K562 (cell line): ENCODE results near the gene KRTAP20-2. TPM values are rescaled to one million over a fixed set of nuclear protein-coding genes. Genes with fewer than 3 reads are reported as not detected.

ENCODE experiments used
- LARP7 ChIP-seq: fragments of 450-650 bp; IDR thresholded peaks from 2 replicates; pipeline ENCODE4 v1.6.1; 2016
- NFRKB ChIP-seq: fragments of 450-650 bp; IDR thresholded peaks from 2 replicates; pipeline ENCODE4 v1.6.1; 2016; ENCODE audit warnings: low read depth
- TAF9B ChIP-seq: fragments of 450-650 bp; IDR thresholded peaks from 2 replicates; pipeline ENCODE4 v1.6.1; 2018; ENCODE audit warnings: mild to moderate bottlenecking; ENCODE audit not compliant: partially characterized antibody
- TFAP4 ChIP-seq: sonication (generic); formaldehyde crosslinking; IDR thresholded peaks from 2 replicates; pipeline ENCODE4 v1.8.0; 2022; ENCODE audit warnings: missing genetic modification reagents, mild to moderate bottlenecking, moderate library complexity, borderline replicate concordance
- ZBTB26 ChIP-seq: fragments of 450-650 bp; formaldehyde crosslinking; IDR thresholded peaks from 2 replicates; pipeline ENCODE4 v1.4.0; 2022; ENCODE audit warnings: missing genetic modification characterization
- ZNF282 ChIP-seq: sonication (generic); formaldehyde crosslinking; IDR thresholded peaks from 2 replicates; pipeline ENCODE4 v1.8.1; 2023; ENCODE audit warnings: missing genetic modification reagents
- ZNF830 ChIP-seq: fragments of 250-450 bp; sonication (Bioruptor Pico); IDR thresholded peaks from 2 replicates; pipeline ENCODE4 v1.5.0; 2021; ENCODE audit warnings: mild to moderate bottlenecking
- polyA plus RNA-seq, 8 experiments: library from polyadenylated mRNA; depleted of rRNA in 4 of 8; stranded (reverse) in 5 of 8; unstranded in 3 of 8; fragments of >200 nt; fragmentation: Nextera tagmentation in 2 of 8; fragmentation: Illumina TruSeq in 1 of 8; extraction: Ambion mirVana in 2 of 8; extraction: Trizol in 1 of 8; gene quantifications; 2 replicates each; pipeline versions ENCODE4 v1.2.1 to v1.2.3, GENCODE V29; 2011 to 2014; ENCODE audit warnings: inconsistent platforms in 1 of 8, missing spikeins in 1 of 8
- total RNA-seq, 7 experiments: library from RNA; depleted of rRNA in 6 of 7; stranded (reverse); fragments of >200 nt in 6 of 7; fragmentation: Illumina TruSeq in 2 of 7; extraction: Trizol in 2 of 7; gene quantifications; 2 replicates each; pipeline versions ENCODE4 v1.2.1 to v1.2.3, GENCODE V29; 2011 to 2021; ENCODE audit warnings: low replicate concordance in 1 of 7
- TF ChIP-seq, protein P1 (sequence below): sonication (generic); formaldehyde crosslinking; IDR thresholded peaks from 2 replicates; pipeline ENCODE4 v1.8.0; 2023; ENCODE audit warnings: missing genetic modification reagents, mild to moderate bottlenecking, borderline replicate concordance
- TF ChIP-seq, protein P2 (sequence below): fragments of 200-600 bp; sonication (generic); IDR thresholded peaks from one replicate; pipeline ENCODE4 v1.6.1; 2012; ENCODE audit warnings: mild to moderate bottlenecking, low read depth, low read length, inconsistent platforms

The KRTAP20-2 gene
- total and polyA plus RNA-seq, 9 of the 15 experiments (the other 6 are each of a cell fraction or from before 2014, with no cell fraction given): not detected

DNA sequence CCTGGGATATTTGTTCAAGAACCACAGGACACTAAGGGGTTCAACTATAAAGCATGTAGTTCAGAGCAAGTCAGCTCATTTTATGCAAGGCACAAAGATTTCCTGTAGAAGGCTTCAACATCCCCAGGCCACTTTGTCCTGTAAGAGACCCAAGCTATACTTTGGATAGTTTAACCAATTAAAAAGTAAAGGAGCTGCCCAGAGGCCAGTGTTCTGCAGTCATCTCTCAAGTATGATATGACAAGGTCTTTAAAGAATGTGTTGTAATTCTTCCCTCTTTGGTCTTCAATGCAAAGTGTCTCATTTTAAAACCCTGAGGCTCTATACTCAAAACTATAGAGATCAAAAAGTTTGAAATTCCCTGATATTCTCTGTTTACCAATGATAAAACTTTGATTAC is 41.7 kb downstream of the KRTAP20-2 start (continued):
- TF ChIP-seq, protein P1, sequence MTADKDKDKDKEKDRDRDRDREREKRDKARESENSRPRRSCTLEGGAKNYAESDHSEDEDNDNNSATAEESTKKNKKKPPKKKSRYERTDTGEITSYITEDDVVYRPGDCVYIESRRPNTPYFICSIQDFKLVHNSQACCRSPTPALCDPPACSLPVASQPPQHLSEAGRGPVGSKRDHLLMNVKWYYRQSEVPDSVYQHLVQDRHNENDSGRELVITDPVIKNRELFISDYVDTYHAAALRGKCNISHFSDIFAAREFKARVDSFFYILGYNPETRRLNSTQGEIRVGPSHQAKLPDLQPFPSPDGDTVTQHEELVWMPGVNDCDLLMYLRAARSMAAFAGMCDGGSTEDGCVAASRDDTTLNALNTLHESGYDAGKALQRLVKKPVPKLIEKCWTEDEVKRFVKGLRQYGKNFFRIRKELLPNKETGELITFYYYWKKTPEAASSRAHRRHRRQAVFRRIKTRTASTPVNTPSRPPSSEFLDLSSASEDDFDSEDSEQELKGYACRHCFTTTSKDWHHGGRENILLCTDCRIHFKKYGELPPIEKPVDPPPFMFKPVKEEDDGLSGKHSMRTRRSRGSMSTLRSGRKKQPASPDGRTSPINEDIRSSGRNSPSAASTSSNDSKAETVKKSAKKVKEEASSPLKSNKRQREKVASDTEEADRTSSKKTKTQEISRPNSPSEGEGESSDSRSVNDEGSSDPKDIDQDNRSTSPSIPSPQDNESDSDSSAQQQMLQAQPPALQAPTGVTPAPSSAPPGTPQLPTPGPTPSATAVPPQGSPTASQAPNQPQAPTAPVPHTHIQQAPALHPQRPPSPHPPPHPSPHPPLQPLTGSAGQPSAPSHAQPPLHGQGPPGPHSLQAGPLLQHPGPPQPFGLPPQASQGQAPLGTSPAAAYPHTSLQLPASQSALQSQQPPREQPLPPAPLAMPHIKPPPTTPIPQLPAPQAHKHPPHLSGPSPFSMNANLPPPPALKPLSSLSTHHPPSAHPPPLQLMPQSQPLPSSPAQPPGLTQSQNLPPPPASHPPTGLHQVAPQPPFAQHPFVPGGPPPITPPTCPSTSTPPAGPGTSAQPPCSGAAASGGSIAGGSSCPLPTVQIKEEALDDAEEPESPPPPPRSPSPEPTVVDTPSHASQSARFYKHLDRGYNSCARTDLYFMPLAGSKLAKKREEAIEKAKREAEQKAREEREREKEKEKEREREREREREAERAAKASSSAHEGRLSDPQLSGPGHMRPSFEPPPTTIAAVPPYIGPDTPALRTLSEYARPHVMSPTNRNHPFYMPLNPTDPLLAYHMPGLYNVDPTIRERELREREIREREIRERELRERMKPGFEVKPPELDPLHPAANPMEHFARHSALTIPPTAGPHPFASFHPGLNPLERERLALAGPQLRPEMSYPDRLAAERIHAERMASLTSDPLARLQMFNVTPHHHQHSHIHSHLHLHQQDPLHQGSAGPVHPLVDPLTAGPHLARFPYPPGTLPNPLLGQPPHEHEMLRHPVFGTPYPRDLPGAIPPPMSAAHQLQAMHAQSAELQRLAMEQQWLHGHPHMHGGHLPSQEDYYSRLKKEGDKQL (CRISPR knock-in tag): no peak
- TF ChIP-seq, protein P2, sequence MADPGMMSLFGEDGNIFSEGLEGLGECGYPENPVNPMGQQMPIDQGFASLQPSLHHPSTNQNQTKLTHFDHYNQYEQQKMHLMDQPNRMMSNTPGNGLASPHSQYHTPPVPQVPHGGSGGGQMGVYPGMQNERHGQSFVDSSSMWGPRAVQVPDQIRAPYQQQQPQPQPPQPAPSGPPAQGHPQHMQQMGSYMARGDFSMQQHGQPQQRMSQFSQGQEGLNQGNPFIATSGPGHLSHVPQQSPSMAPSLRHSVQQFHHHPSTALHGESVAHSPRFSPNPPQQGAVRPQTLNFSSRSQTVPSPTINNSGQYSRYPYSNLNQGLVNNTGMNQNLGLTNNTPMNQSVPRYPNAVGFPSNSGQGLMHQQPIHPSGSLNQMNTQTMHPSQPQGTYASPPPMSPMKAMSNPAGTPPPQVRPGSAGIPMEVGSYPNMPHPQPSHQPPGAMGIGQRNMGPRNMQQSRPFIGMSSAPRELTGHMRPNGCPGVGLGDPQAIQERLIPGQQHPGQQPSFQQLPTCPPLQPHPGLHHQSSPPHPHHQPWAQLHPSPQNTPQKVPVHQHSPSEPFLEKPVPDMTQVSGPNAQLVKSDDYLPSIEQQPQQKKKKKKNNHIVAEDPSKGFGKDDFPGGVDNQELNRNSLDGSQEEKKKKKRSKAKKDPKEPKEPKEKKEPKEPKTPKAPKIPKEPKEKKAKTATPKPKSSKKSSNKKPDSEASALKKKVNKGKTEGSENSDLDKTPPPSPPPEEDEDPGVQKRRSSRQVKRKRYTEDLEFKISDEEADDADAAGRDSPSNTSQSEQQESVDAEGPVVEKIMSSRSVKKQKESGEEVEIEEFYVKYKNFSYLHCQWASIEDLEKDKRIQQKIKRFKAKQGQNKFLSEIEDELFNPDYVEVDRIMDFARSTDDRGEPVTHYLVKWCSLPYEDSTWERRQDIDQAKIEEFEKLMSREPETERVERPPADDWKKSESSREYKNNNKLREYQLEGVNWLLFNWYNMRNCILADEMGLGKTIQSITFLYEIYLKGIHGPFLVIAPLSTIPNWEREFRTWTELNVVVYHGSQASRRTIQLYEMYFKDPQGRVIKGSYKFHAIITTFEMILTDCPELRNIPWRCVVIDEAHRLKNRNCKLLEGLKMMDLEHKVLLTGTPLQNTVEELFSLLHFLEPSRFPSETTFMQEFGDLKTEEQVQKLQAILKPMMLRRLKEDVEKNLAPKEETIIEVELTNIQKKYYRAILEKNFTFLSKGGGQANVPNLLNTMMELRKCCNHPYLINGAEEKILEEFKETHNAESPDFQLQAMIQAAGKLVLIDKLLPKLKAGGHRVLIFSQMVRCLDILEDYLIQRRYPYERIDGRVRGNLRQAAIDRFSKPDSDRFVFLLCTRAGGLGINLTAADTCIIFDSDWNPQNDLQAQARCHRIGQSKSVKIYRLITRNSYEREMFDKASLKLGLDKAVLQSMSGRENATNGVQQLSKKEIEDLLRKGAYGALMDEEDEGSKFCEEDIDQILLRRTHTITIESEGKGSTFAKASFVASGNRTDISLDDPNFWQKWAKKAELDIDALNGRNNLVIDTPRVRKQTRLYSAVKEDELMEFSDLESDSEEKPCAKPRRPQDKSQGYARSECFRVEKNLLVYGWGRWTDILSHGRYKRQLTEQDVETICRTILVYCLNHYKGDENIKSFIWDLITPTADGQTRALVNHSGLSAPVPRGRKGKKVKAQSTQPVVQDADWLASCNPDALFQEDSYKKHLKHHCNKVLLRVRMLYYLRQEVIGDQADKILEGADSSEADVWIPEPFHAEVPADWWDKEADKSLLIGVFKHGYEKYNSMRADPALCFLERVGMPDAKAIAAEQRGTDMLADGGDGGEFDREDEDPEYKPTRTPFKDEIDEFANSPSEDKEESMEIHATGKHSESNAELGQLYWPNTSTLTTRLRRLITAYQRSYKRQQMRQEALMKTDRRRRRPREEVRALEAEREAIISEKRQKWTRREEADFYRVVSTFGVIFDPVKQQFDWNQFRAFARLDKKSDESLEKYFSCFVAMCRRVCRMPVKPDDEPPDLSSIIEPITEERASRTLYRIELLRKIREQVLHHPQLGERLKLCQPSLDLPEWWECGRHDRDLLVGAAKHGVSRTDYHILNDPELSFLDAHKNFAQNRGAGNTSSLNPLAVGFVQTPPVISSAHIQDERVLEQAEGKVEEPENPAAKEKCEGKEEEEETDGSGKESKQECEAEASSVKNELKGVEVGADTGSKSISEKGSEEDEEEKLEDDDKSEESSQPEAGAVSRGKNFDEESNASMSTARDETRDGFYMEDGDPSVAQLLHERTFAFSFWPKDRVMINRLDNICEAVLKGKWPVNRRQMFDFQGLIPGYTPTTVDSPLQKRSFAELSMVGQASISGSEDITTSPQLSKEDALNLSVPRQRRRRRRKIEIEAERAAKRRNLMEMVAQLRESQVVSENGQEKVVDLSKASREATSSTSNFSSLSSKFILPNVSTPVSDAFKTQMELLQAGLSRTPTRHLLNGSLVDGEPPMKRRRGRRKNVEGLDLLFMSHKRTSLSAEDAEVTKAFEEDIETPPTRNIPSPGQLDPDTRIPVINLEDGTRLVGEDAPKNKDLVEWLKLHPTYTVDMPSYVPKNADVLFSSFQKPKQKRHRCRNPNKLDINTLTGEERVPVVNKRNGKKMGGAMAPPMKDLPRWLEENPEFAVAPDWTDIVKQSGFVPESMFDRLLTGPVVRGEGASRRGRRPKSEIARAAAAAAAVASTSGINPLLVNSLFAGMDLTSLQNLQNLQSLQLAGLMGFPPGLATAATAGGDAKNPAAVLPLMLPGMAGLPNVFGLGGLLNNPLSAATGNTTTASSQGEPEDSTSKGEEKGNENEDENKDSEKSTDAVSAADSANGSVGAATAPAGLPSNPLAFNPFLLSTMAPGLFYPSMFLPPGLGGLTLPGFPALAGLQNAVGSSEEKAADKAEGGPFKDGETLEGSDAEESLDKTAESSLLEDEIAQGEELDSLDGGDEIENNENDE: no peak
- no peak for TF ChIP-seq ZNF282 (CRISPR knock-in tag)
- TF ChIP-seq ZBTB26 (CRISPR knock-in tag): no peak
- TF ChIP-seq LARP7: no peak
- TF ChIP-seq ZNF830: no peak
- TF ChIP-seq NFRKB: no peak
- TF ChIP-seq TAF9B: no peak
- no peak for TF ChIP-seq TFAP4 (CRISPR knock-in tag)
